NCI-H2171 (cell line): ENCODE results near the gene NCKAP5.
"Not testable (repeated sequence)": the region's sequence is repeated elsewhere in the genome, so short reads cannot be mapped to it uniquely, and the experiment has no call there.

Experiments
- DNase-seq: peaks from one replicate; lab custom pipeline; 2025; lab: John Stamatoyannopoulos, UW

Gene NCKAP5

GRCh38 chr2:133497270-133497893, 70.9 kb downstream of the NCKAP5 start:
- DNase-seq: no peak

- no peak for DNase-seq
Measured at GRCh38 chr2:133496501-133497269, 71.6 kb downstream of the NCKAP5 start.

- no peak for DNase-seq
Measured at GRCh38 chr2:133495226-133495625, 73.0 kb downstream of the NCKAP5 start.

- DNase-seq: no peak
Measured at GRCh38 chr2:133492719-133493380, 75.4 kb downstream of the NCKAP5 start.

- DNase-seq: no peak
Measured at GRCh38 chr2:133490411-133490980, 77.8 kb downstream of the NCKAP5 start.

- DNase-seq: no peak
Measured at GRCh38 chr2:133489641-133490410, 78.4 kb downstream of the NCKAP5 start.

GRCh38 chr2:133489146-133489545, 79.1 kb downstream of the NCKAP5 start:
- no peak for DNase-seq

GRCh38 chr2:133486771-133487191, 81.5 kb downstream of the NCKAP5 start:
- no peak for DNase-seq

- no peak for DNase-seq
Measured at GRCh38 chr2:133485868-133486267, 82.4 kb downstream of the NCKAP5 start.

GRCh38 chr2:133484784-133485183, 83.5 kb downstream of the NCKAP5 start:
- DNase-seq: no peak

GRCh38 chr2:133484106-133484505, 84.2 kb downstream of the NCKAP5 start:
- no peak for DNase-seq

GRCh38 chr2:133483181-133483580, 85.1 kb downstream of the NCKAP5 start:
- no peak for DNase-seq

- no peak for DNase-seq
Measured at GRCh38 chr2:133480707-133481429, 87.4 kb downstream of the NCKAP5 start.

- no peak for DNase-seq
Measured at GRCh38 chr2:133477616-133477990, 90.7 kb downstream of the NCKAP5 start.

- no peak for DNase-seq
Measured at GRCh38 chr2:133476931-133477615, 91.2 kb downstream of the NCKAP5 start.

- no peak for DNase-seq
Measured at GRCh38 chr2:133476286-133476685, 92.0 kb downstream of the NCKAP5 start.

GRCh38 chr2:133475610-133476009, 92.7 kb downstream of the NCKAP5 start:
- DNase-seq: no peak

GRCh38 chr2:133470446-133470845, 97.8 kb downstream of the NCKAP5 start:
- DNase-seq: not testable (repeated sequence)

GRCh38 chr2:133462811-133463210, 105.5 kb downstream of the NCKAP5 start:
- DNase-seq: no peak

- no peak for DNase-seq
Measured at GRCh38 chr2:133461484-133461883, 106.8 kb downstream of the NCKAP5 start.

GRCh38 chr2:133459590-133459989, 108.7 kb downstream of the NCKAP5 start:
- DNase-seq: no peak
